GM21529 (cell line): Measurements from ENCODE around the gene CST5.
"Not testable (repeated sequence)": the region's sequence is repeated elsewhere in the genome, so short reads cannot be mapped to it uniquely, and the experiment has no call there.

Source experiments
- ATAC-seq: cut with Tn5 transposase; IDR thresholded peaks from one replicate; pipeline ENCODE4 v1.9.1; 2021; ENCODE audit not compliant: unreplicated experiment

Gene CST5

DNA sequence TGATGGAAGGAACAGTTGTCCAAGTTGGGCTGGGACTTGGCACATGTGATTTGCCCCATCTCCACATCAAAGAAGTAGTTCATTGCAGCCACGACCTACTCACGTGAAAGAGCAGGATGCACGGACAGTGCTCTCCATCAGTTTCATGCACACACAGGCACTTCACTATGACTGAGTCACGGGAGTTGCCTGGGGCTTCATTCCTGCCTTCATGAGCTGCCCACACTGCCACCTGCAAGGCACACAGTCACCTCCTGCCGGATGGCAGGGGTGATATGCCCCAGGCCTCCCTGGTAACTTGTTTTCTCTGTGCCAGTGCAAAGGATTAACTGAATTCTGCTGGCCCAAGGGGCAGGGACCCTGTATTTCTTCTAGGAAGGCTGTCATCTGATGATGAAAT is 22.8 kb downstream of the CST5 start:
- ATAC-seq, result no peak

DNA sequence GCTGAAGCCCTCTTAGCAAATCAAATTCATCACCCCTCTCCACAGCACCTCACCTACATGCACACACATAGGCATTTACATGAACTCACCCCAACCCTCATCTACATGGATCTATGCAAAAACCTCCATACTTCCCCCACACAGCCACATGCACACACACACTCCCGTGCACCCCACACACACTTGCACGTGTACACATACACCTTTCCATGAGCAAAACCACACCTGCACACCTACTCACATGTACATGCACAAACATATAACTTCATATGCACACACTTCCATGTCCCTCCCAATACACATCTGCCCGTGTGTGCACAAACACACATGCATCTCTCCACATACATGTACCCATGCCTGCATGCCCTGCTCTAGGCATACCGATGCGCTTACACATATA is 23.3 kb downstream of the CST5 start:
- ATAC-seq, result no peak

DNA sequence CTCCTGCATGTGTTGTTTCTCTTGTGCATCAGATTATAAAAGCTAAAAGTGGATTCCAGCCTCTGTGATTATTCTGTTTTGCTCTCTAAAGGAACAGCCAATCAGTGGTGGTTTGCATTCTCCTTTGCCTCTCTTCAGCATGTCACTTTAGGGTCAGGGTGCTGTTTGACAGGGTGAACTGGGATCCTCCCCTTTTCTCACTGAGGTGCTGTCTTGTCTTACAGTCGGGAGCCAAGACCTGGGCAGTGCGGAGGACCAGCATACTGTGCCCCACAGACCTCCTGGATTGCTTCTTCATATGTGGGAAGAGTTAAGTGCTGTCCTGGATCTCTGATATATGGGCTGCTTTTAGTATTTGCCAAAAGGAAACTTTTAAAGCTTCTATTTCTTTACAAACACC is 37.9 kb downstream of the CST5 start:
- ATAC-seq, result no peak

DNA sequence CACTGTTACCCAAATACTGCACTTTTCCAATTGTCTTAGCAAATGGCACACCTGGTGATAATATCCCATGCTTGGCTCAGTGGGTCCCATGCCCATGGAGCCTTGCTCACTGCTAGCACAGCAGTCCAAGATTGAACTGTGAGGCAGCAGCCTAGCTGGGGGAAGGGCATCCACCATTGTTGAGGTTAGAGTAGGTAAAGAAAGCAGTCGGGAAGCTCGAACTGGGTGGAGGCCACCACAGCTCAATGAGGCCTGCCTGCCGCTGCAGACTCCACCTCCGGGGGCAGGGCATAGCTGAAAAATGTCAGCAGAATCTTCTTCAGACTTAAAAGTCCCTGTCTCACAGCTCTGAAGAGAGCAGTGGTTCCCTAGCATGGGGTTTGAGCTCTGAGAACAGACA is 43.8 kb downstream of the CST5 start:
- ATAC-seq, result no peak

GRCh38 chr20:23832775-23833513 is 46.6 kb downstream of the CST5 start:
- ATAC-seq, result no peak

- ATAC-seq, result not testable (repeated sequence)
Observed at GRCh38 chr20:23831961-23832360, 47.6 kb downstream of the CST5 start.

DNA sequence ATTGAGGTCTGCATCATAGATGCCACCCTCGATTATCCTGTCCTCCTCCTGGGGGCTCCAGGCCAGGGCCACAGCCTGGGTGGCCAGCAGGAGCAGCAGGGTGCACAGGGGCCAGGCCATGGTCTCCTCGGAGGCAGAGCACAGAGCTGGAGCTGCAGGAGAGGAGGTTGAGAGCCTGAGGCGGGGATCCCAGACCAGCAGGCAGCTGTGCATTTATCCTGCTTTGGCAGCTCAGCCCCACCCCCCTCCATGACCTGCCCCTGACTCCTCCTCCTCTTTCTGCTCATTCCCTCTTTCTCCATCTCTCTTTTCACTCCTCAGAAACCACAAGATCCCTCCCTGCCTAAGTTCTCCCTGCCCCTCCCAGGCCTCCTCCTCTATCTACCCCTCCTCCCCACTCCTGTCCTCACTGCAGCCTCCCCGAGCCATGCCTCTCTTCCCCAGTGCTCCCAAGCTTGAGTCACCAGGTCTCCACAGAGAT is 53.0 kb downstream of the CST5 start, which contains the start of gene CST2:
CST2 (minus strand) TSS at position 189 of the 481 bp plus-strand sequence; CDS start at position 120, 69 bp downstream.
- no peak for ATAC-seq
